Measurements from ENCODE around the gene SHLD2. TPM values are rescaled to one million over a fixed set of nuclear protein-coding genes. Genes with fewer than 3 reads are reported as not detected.
"Not testable (repeated sequence)": the region's sequence is repeated elsewhere in the genome, so short reads cannot be mapped to it uniquely, and the experiment has no call there.

SHLD2 gene
- total RNA-seq, 1 donor from 2014 or later: 8.4 TPM

DNA sequence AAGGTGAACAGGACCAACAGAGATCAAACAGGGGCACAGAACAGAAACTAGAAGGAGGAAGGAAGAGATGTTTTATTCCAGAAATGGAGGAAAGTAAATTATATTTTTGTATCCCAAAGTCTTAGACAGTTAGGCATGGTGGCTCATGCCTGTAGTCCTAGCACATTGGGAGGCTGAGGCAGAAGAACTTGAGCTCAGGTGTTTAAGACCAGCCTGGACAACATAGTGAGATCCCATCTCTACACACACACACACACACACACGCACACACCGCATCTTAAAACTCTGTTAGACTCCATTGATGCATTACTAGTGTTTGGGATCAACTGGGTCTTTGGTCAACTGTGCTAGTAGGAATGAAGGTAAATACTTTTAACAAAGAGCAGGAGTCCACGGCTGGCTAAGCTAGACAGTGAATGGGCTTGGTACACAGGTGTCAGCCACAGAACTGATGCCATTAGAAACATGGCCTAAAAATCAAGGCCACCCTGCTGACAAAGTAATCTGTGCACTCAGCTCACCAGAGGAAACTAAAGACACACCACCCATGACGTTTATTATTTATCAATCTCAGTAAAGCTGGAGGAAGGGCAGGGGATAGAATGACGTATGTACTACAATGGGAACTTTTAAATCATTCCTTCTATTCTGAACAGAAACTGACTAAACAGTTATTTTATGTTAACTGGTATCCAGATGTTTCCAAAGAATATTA, 11.3 kb upstream of the SHLD2 start:
- intact Hi-C loops (cut with micrococcal nuclease); H3K27me3 ChIP-seq (ENCODE audit: low read depth): not testable (repeated sequence)
- H3K27ac ChIP-seq (replicated peaks): peak overlapping the region; percentile 30

GRCh38 chr10:87084291-87084782, 10.7 kb upstream of the SHLD2 start:
- intact Hi-C loops (cut with micrococcal nuclease); H3K4me3 ChIP-seq; H3K27me3 ChIP-seq (ENCODE audit: low read depth); H3K36me3 ChIP-seq; H3K9me3 ChIP-seq (replicated peaks); DNase-seq: not testable (repeated sequence)
- H3K27ac ChIP-seq (replicated peaks): peak overlapping the region; percentile 30
- H3K4me1 ChIP-seq: peaks cover 30% of the 10 kb centered on the region

More for the DNA sequence above, 11.3 kb upstream of the SHLD2 start:
- H3K4me1 ChIP-seq: peaks cover 24% of the 10 kb centered on the region
- H3K4me3 ChIP-seq; DNase-seq; H3K36me3 ChIP-seq; H3K9me3 ChIP-seq (replicated peaks): not testable (repeated sequence)

DNA sequence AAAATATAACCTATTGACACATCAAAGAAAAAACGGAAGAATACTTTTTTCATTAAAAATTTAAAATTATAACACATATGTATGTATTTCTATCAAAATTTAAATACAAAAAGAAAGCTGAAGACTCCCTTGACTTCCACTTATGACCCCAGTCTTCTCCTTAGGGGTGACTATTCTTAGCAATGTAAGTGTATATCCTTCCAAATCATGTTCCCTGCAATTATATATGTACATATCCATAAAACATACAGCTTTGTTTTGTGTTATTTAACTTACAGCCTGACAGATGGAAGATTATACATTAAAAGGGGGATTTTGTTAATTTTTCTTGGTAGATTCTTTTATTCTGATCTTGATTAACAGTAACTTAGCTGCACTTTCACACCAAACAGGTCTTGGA, 9.5 kb upstream of the SHLD2 start:
- H3K36me3 ChIP-seq: peaks cover 3% of the 10 kb centered on the region
- TF ChIP-seq, protein P1, sequence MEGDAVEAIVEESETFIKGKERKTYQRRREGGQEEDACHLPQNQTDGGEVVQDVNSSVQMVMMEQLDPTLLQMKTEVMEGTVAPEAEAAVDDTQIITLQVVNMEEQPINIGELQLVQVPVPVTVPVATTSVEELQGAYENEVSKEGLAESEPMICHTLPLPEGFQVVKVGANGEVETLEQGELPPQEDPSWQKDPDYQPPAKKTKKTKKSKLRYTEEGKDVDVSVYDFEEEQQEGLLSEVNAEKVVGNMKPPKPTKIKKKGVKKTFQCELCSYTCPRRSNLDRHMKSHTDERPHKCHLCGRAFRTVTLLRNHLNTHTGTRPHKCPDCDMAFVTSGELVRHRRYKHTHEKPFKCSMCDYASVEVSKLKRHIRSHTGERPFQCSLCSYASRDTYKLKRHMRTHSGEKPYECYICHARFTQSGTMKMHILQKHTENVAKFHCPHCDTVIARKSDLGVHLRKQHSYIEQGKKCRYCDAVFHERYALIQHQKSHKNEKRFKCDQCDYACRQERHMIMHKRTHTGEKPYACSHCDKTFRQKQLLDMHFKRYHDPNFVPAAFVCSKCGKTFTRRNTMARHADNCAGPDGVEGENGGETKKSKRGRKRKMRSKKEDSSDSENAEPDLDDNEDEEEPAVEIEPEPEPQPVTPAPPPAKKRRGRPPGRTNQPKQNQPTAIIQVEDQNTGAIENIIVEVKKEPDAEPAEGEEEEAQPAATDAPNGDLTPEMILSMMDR (IDR thresholded peaks at IDR 0.05; ENCODE audit: borderline replicate concordance): no peak
- intact Hi-C loops (cut with micrococcal nuclease): no loop called here
- DNase-seq: no peak
- no peaks in the 10 kb centered on the region for H3K9me3 ChIP-seq (replicated peaks)
- H3K27ac ChIP-seq (replicated peaks): no peak overlapping the region
- peaks cover 40% of the 10 kb centered on the region for H3K4me1 ChIP-seq
- no peak overlapping the region for H3K4me3 ChIP-seq
- H3K27me3 ChIP-seq (ENCODE audit: low read depth): no peaks in the 10 kb centered on the region

GRCh38 chr10:87089746-87090145, 5.3 kb upstream of the SHLD2 start:
- Histone ChIP-seq H3K9me3 (replicated peaks) (no peaks in the 10 kb centered on the region), H3K36me3 (peaks cover 3% of the 10 kb centered on the region), H3K27me3 (ENCODE audit: low read depth) (no peaks in the 10 kb centered on the region), H3K27ac (replicated peaks) (no peak overlapping the region), H3K4me3 (no peak overlapping the region), H3K4me1 (peaks cover 57% of the 10 kb centered on the region)
- intact Hi-C loops (cut with micrococcal nuclease): no loop called here
- DNase-seq: no peak
- TF ChIP-seq, protein P1 (IDR thresholded peaks at IDR 0.05; ENCODE audit: borderline replicate concordance): no peak

GRCh38 chr10:87090779-87091178, 4.2 kb upstream of the SHLD2 start:
- TF ChIP-seq, protein P1 (IDR thresholded peaks at IDR 0.05; ENCODE audit: borderline replicate concordance): no peak
- Histone ChIP-seq H3K4me3 (no peak overlapping the region), H3K27ac (replicated peaks) (no peak overlapping the region), H3K4me1 (peaks cover 60% of the 10 kb centered on the region), H3K27me3 (ENCODE audit: low read depth) (no peaks in the 10 kb centered on the region), H3K9me3 (replicated peaks) (no peaks in the 10 kb centered on the region), H3K36me3 (peaks cover 3% of the 10 kb centered on the region)
- intact Hi-C loops (cut with micrococcal nuclease): no loop called here
- no peak for DNase-seq

- Histone ChIP-seq H3K27ac (replicated peaks) (peak overlapping the region; percentile 99), H3K27me3 (ENCODE audit: low read depth) (no peaks in the 10 kb centered on the region), H3K9me3 (replicated peaks) (no peaks in the 10 kb centered on the region), H3K4me3 (peak overlapping the region; percentile 83), H3K36me3 (peaks cover 3% of the 10 kb centered on the region), H3K4me1 (peaks cover 68% of the 10 kb centered on the region)
- TF ChIP-seq, protein P1 (IDR thresholded peaks at IDR 0.05; ENCODE audit: borderline replicate concordance): no peak
- intact Hi-C loops (cut with micrococcal nuclease): no loop called here
- no peak for DNase-seq
These were observed 2.6 kb upstream of the SHLD2 start for GRCh38 chr10:87092376-87092860.
